Activated CD4-positive, alpha-beta T cell treated with anti-CD3 and anti-CD28 coated beads for 48 hours (primary cell): ENCODE results near the gene TYW1.
"Not testable (repeated sequence)": the region's sequence is repeated elsewhere in the genome, so short reads cannot be mapped to it uniquely, and the experiment has no call there.

Experiments used
- DNase-seq: peaks from one replicate; pipeline ENCODE4 v3.0.0-alpha.2; 2020

The TYW1 gene

GRCh38 chr7:67135617-67136486, 139.2 kb downstream of the TYW1 start:
- DNase-seq = not testable (repeated sequence)

GRCh38 chr7:67137489-67137888, 140.9 kb downstream of the TYW1 start:
- not testable (repeated sequence) for DNase-seq

GRCh38 chr7:67139876-67140275, 143.2 kb downstream of the TYW1 start:
- DNase-seq = not testable (repeated sequence)

GRCh38 chr7:67141001-67141400, 144.4 kb downstream of the TYW1 start:
- not testable (repeated sequence) for DNase-seq

- DNase-seq = not testable (repeated sequence)
Measured at GRCh38 chr7:67143091-67143786, 146.6 kb downstream of the TYW1 start.

- not testable (repeated sequence) for DNase-seq
Measured at GRCh38 chr7:67145581-67146193, 149.1 kb downstream of the TYW1 start.

- DNase-seq = not testable (repeated sequence)
Measured at GRCh38 chr7:67149131-67149530, 152.5 kb downstream of the TYW1 start.

- DNase-seq = not testable (repeated sequence)
Measured at GRCh38 chr7:67154374-67154773, 157.7 kb downstream of the TYW1 start.

- DNase-seq = not testable (repeated sequence)
Measured at GRCh38 chr7:67156064-67156463, 159.4 kb downstream of the TYW1 start.

GRCh38 chr7:67163285-67163684, 166.7 kb downstream of the TYW1 start:
- DNase-seq = not testable (repeated sequence)

GRCh38 chr7:67171151-67171550, 174.5 kb downstream of the TYW1 start:
- DNase-seq = not testable (repeated sequence)

GRCh38 chr7:67176730-67177129, 180.1 kb downstream of the TYW1 start:
- not testable (repeated sequence) for DNase-seq

- not testable (repeated sequence) for DNase-seq
Measured at GRCh38 chr7:67178915-67179688, 182.5 kb downstream of the TYW1 start.

- not testable (repeated sequence) for DNase-seq
Measured at GRCh38 chr7:67182956-67183750, 186.5 kb downstream of the TYW1 start.

- not testable (repeated sequence) for DNase-seq
Measured at GRCh38 chr7:67184912-67185659, 188.5 kb downstream of the TYW1 start.

GRCh38 chr7:67185660-67186129, 189.1 kb downstream of the TYW1 start:
- not testable (repeated sequence) for DNase-seq

- not testable (repeated sequence) for DNase-seq
Measured at GRCh38 chr7:67189160-67189559, 192.5 kb downstream of the TYW1 start.

- not testable (repeated sequence) for DNase-seq
Measured at GRCh38 chr7:67189801-67190465, 193.3 kb downstream of the TYW1 start.

GRCh38 chr7:67191002-67191720, 194.5 kb downstream of the TYW1 start:
- DNase-seq = not testable (repeated sequence)
